PC-3 (cell line): Measurements from ENCODE around the gene KCNIP2. TPM values are rescaled to one million over a fixed set of nuclear protein-coding genes. Genes with fewer than 3 reads are reported as not detected.

Source experiments
- ATAC-seq: fragments of 200-7000 bp; cut with Tn5 transposase; 2 replicates; pipeline ENCODE4 v1.9.1; 2020; ENCODE audit warnings: mild to moderate bottlenecking, moderate library complexity
- BruUV-seq: library from RNA; stranded (reverse); fragments of 400-500 nt; replicated peaks from 2 replicates; lab custom pipeline; 2021; lab: Mats Ljungman, UMichigan
- CTCF ChIA-PET: fragments of 300-600 bp; sonication (Branson Sonifier 250); formaldehyde crosslinking; loops from one replicate; lab custom pipeline; 2022; ENCODE audit warnings: antibody characterized with exemption; lab: Charles Lee
- POLR2A ChIA-PET: fragments of 300-600 bp; sonication (Branson Sonifier 250); formaldehyde crosslinking; loops from one replicate; lab custom pipeline; 2022; ENCODE audit warnings: antibody characterized with exemption; ENCODE audit not compliant: unreplicated experiment; lab: Charles Lee
- DNase-seq: peaks from one replicate; pipeline ENCODE4 v3.0.0-alpha.2; 2015
- H2AFZ ChIP-seq: fragments of 300-600 bp; sonication (generic); 2 replicates; pipeline ENCODE4 v1.6.0; 2016; ENCODE audit warnings: antibody characterized with exemption, low read length
- H3F3A ChIP-seq: fragments of 300-600 bp; sonication (generic); one replicate; pipeline ENCODE4 v1.6.0; 2017; ENCODE audit warnings: antibody characterized with exemption, low read length, control low read depth, mild to moderate bottlenecking; ENCODE audit not compliant: unreplicated experiment
- H3K27ac ChIP-seq: fragments of 300-600 bp; sonication (generic); 2 replicates; pipeline ENCODE4 v1.5.1; 2016; ENCODE audit warnings: mild to moderate bottlenecking, low read length
- H3K27me3 ChIP-seq: fragments of 300-600 bp; sonication (generic); 2 replicates; pipeline ENCODE4 v1.6.1; 2016; ENCODE audit warnings: low read length, mixed read lengths
- H3K36me3 ChIP-seq: fragments of 300-600 bp; sonication (generic); 2 replicates; pipeline ENCODE4 v1.6.1; 2016; ENCODE audit warnings: low read depth, mixed run types, low read length, mixed read lengths
- H3K4me1 ChIP-seq: fragments of 300-600 bp; sonication (generic); 2 replicates; pipeline ENCODE4 v1.5.1; 2016; ENCODE audit warnings: low read length; ENCODE audit not compliant: insufficient read depth
- H3K4me2 ChIP-seq: fragments of 300-600 bp; sonication (generic); 2 replicates; pipeline ENCODE4 v1.6.0; 2016; ENCODE audit warnings: low read length
- H3K4me3 ChIP-seq: fragments of 300-600 bp; sonication (generic); 2 replicates; pipeline ENCODE4 v1.5.1; 2016; ENCODE audit warnings: mild to moderate bottlenecking, low read length, mixed read lengths
- H3K79me2 ChIP-seq: fragments of 300-600 bp; sonication (generic); 2 replicates; pipeline ENCODE4 v1.6.1; 2017; ENCODE audit warnings: low read length, mixed read lengths
- H3K9ac ChIP-seq: fragments of 300-600 bp; sonication (generic); 2 replicates; pipeline ENCODE4 v1.6.0; 2016; ENCODE audit warnings: mild to moderate bottlenecking, low read length
- H3K9me2 ChIP-seq: fragments of 300-600 bp; sonication (generic); replicated peaks from 2 replicates; pipeline ENCODE4 v1.6.1; 2016; ENCODE audit warnings: mixed run types, low read length, mixed read lengths
- H3K9me3 ChIP-seq: fragments of 300-600 bp; sonication (generic); 2 replicates; pipeline ENCODE4 v1.6.1; 2016; ENCODE audit warnings: low read length, mixed read lengths
- H4K20me1 ChIP-seq: fragments of 300-600 bp; sonication (generic); 2 replicates; pipeline ENCODE4 v1.6.1; 2016; ENCODE audit warnings: low read length, mixed read lengths
- CTCF ChIP-seq: fragments of 300-600 bp; sonication (generic); conservative IDR thresholded peaks from 2 replicates; pipeline ENCODE4 v1.5.1; 2017; ENCODE audit warnings: antibody characterized with exemption, low read depth, mild to moderate bottlenecking, low read length
- EZH2 ChIP-seq: fragments of 300-600 bp; sonication (generic); IDR thresholded peaks from one replicate; pipeline ENCODE4 v1.6.1; 2017; ENCODE audit warnings: antibody characterized with exemption, mild to moderate bottlenecking, low read length; ENCODE audit not compliant: unreplicated experiment
- EZH2phosphoT487 ChIP-seq: fragments of 300-600 bp; sonication (generic); IDR thresholded peaks from 2 replicates; pipeline ENCODE4 v1.6.1; 2018; ENCODE audit warnings: mild to moderate bottlenecking, antibody characterized with exemption, low read length, borderline replicate concordance
- intact Hi-C: fragments of 100-400 bp; cut with micrococcal nuclease; formaldehyde crosslinking; loops from 2 replicates; pipeline ENCODE4 v1.9.0; 2023
- total RNA-seq: library from RNA; depleted of rRNA; stranded (reverse); fragments of >200 nt; gene quantifications from 2 replicates; pipeline ENCODE4 v1.2.3, GENCODE V29; 2014

KCNIP2 gene
- total RNA-seq, 1 experiment from 2014 or later: 1.5 TPM

- DNase-seq (no peak), ATAC-seq (no peak)
- Histone ChIP-seq H3K9me2 (no peaks in the 10 kb centered on the region), H3K27ac (no peak overlapping the region), H3K27me3 (no peaks in the 10 kb centered on the region), H3K9ac (no peak overlapping the region), H3K4me2 (no peak overlapping the region), H2AFZ (no peak overlapping the region), H3F3A (no peaks in the 10 kb centered on the region), H4K20me1 (no peaks in the 10 kb centered on the region), H3K79me2 (no peaks in the 10 kb centered on the region), H3K36me3 (peaks cover 3% of the 10 kb centered on the region; the same call in 1 of the 2 replicates), H3K9me3 (no peaks in the 10 kb centered on the region), H3K4me1 (no peaks in the 10 kb centered on the region), H3K4me3 (no peak overlapping the region)
- CTCF ChIA-PET: no interaction called here
- intact Hi-C loops: no loop called here
- no TSS peak for BruUV-seq
- POLR2A ChIA-PET: interaction anchor here (0.7 kb wide), 1 partner anchor 209 kb away, joined by 4 read pairs; no protein-coding TSS in a partner anchor
- TF ChIP-seq CTCF: no peak
- no peak for TF ChIP-seq EZH2phosphoT487
- no peak for TF ChIP-seq EZH2
Observed at GRCh38 chr10:101857802-101858476, 14.3 kb upstream of the KCNIP2 start.

- no peak overlapping the region for H3K4me2 ChIP-seq
- no peaks in the 10 kb centered on the region for H3K9me3 ChIP-seq
- no peak overlapping the region for H3K4me3 ChIP-seq
- no peaks in the 10 kb centered on the region for H3K9me2 ChIP-seq
- no peak for DNase-seq
- ChIA-PET POLR2A (no interaction called here), CTCF (no interaction called here)
- H3K79me2 ChIP-seq: no peaks in the 10 kb centered on the region
- no peak overlapping the region for H3K9ac ChIP-seq
- no peak for ATAC-seq
- no TSS peak for BruUV-seq
- H3F3A ChIP-seq: no peaks in the 10 kb centered on the region
- H3K27ac ChIP-seq: no peak overlapping the region
- H3K4me1 ChIP-seq: no peaks in the 10 kb centered on the region
- H3K27me3 ChIP-seq: no peaks in the 10 kb centered on the region
- H2AFZ ChIP-seq: no peak overlapping the region
- H3K36me3 ChIP-seq: peaks cover 3% of the 10 kb centered on the region; the same call in 1 of the 2 replicates
- intact Hi-C loops: no loop called here
- TF ChIP-seq CTCF (no peak), EZH2phosphoT487 (no peak), EZH2 (no peak)
- no peaks in the 10 kb centered on the region for H4K20me1 ChIP-seq
Observed at GRCh38 chr10:101856626-101857025, 13.0 kb upstream of the KCNIP2 start.

GRCh38 chr10:101851411-101852116 is 8.0 kb upstream of the KCNIP2 start:
- Histone ChIP-seq H3K9ac (no peak overlapping the region), H3K9me2 (no peaks in the 10 kb centered on the region), H4K20me1 (no peaks in the 10 kb centered on the region), H3F3A (no peaks in the 10 kb centered on the region), H3K36me3 (no peaks in the 10 kb centered on the region), H3K4me1 (peaks cover 20% of the 10 kb centered on the region), H2AFZ (no peak overlapping the region), H3K79me2 (no peaks in the 10 kb centered on the region), H3K27ac (no peak overlapping the region), H3K27me3 (no peaks in the 10 kb centered on the region), H3K9me3 (no peaks in the 10 kb centered on the region), H3K4me3 (no peak overlapping the region), H3K4me2 (no peak overlapping the region)
- ChIA-PET POLR2A (no interaction called here), CTCF (no interaction called here)
- TF ChIP-seq EZH2phosphoT487: no peak
- TF ChIP-seq CTCF: no peak
- no peak for TF ChIP-seq EZH2
- no peak for ATAC-seq
- intact Hi-C loops: no loop called here
- DNase-seq: no peak
- no TSS peak for BruUV-seq
